ENCODE measurements around the gene FURIN.
A peak's percentile ranks its signal among the peaks of the same experiment; 100 is the strongest.

The FURIN gene

DNA sequence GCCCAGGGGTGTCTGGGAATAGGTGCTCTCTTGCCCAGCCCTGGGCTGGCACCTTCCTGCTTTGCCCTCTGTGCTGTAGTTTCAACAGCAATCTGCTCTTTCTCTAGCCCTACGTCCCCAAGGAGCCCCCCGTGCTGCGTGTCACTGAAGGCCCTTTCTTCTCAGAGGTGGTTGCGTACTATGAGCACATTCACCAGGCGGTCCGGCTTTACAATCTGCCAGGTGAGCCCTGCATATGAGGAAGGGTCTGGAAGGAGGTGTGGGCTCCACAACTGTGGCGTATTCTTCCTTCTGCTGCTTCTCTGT is 44.3 kb downstream of the FURIN start:
- no peak for DNase-seq
- no peak overlapping the region for H3K4me3 ChIP-seq (ENCODE audit: control insufficient read depth in 1 of 7, extremely low read depth in 1 of 7, insufficient read depth in 4 of 7, low read depth in 2 of 7, low read length in 6 of 7)
- 97% methylated on average over 7 of the region's 7 CpGs for WGBS (ENCODE audit: insufficient coverage)
- CTCF ChIA-PET: interaction anchor here (11.0 kb wide), 1 partner anchor 12 kb away, joined by 96 read pairs; the partner anchor contains the start of gene MAN2A2
- H3K36me3 ChIP-seq (ENCODE audit: control insufficient read depth in 4 of 4, insufficient read depth in 4 of 4, low read length in 3 of 4): peaks cover 13 to 88% (median 62%) of the 10 kb centered on the region in 4 experiments
- peaks cover 11 to 38% (median 33%) of the 10 kb centered on the region in 4 experiments for H3K4me1 ChIP-seq (ENCODE audit: control extremely low read depth in 1 of 4, control insufficient read depth in 4 of 4, insufficient read depth in 4 of 4, low read length in 3 of 4)
- no peaks in the 10 kb centered on the region for H3K9me3 ChIP-seq (ENCODE audit: control extremely low read depth in 1 of 5, control insufficient read depth in 4 of 5, insufficient read depth in 2 of 5, low read depth in 1 of 5, low read length in 4 of 5)
- H3K27me3 ChIP-seq (replicated peaks in 2 of 5; ENCODE audit: control insufficient read depth in 4 of 5, insufficient read depth in 5 of 5, low read length in 4 of 5): no peaks in the 10 kb centered on the region
- POLR2A ChIA-PET: no interaction called here
- no peak overlapping the region for H3K27ac ChIP-seq (ENCODE audit: insufficient read depth in 1 of 2, low read depth in 1 of 2, low read length in 2 of 2, poor library complexity in 1 of 2, severe bottlenecking in 2 of 2)

DNA sequence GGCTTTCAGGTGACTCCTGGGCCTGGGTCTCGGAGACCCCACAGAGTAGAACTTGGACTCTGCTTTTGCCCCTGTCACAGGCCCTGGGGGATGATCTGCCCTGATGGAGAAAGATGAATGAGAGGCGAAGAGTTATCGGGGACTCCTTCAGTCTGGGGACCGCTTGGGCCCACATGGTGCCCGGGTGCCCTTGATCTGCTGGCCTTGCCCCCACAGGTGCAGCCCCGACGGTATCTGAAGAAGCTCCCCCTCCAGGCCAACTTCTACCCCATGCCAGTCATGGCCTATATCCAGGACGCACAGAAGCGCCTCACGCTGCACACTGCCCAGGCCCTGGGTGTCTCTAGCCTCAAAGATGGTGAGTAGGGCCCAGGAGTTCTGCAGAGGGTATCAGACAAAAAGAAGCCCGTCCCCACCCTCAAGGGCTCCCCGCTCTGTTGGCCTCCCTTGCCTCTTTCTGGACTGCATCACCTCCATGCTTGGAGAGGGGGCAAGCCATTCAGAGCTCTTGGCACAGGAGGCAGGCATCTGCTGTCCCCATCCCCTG is 45.1 kb downstream of the FURIN start:
- peaks cover 11 to 90% (median 66%) of the 10 kb centered on the region in 4 experiments for H3K36me3 ChIP-seq (ENCODE audit: control insufficient read depth in 4 of 4, insufficient read depth in 4 of 4, low read length in 3 of 4)
- WGBS (ENCODE audit: insufficient coverage): 98% methylated on average over 12 of the region's 12 CpGs
- H3K9me3 ChIP-seq (ENCODE audit: control extremely low read depth in 1 of 5, control insufficient read depth in 4 of 5, insufficient read depth in 2 of 5, low read depth in 1 of 5, low read length in 4 of 5): no peaks in the 10 kb centered on the region
- POLR2A ChIA-PET: no interaction called here
- H3K4me1 ChIP-seq (ENCODE audit: control extremely low read depth in 1 of 4, control insufficient read depth in 4 of 4, insufficient read depth in 4 of 4, low read length in 3 of 4): peaks cover 11 to 40% (median 33%) of the 10 kb centered on the region in 4 experiments
- H3K27ac ChIP-seq (ENCODE audit: insufficient read depth in 1 of 2, low read depth in 1 of 2, low read length in 2 of 2, poor library complexity in 1 of 2, severe bottlenecking in 2 of 2): no peak overlapping the region
- H3K27me3 ChIP-seq (replicated peaks in 2 of 5; ENCODE audit: control insufficient read depth in 4 of 5, insufficient read depth in 5 of 5, low read length in 4 of 5): no peaks in the 10 kb centered on the region
- CTCF ChIA-PET: interaction anchor here (0.7 to 11.0 kb wide), 5 partner anchors 12 to 28 kb away, joined by 3 to 96 read pairs (median 5); partner anchors contain the start of genes HDDC3, MAN2A2 and UNC45A
- no peak for DNase-seq
- H3K4me3 ChIP-seq (ENCODE audit: control insufficient read depth in 1 of 7, extremely low read depth in 1 of 7, insufficient read depth in 4 of 7, low read depth in 2 of 7, low read length in 6 of 7): no peak overlapping the region

DNA sequence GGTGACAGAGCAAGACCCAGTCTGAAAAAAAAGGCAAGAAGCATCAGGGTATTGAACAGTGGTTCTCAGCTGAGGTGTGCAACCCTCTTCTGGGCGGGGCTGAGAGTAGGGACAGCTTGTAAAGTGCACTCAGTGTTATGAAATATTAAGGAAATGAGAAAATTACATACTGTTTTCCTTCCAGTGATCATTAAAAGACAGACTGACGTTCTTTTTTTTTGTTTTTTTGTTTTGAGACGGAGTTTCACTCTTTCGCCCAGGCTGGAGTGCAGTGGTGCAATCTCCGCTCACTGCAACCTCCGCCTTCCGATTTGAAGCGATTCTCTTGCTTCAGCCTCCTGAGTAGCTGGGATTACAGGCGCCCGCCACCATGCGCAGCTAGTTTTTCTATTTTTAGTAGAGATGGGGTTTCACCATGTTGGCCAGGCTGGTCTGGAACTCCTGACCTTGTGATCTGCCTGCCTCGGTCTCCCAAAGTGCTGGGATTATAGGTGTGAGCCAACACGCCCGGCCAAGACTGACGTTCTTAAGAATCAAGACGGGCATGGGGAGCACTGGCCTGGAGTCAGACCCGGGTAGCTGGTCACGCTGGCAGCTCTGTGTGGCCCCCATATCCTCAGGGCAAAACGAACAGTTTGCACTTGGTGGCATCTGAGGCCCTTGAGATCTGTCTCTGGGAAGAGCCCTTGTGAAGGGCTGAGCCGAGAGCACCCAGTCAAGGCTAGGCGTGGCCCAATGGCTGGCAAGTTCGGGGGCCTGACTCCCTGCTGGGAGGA is 46.1 kb downstream of the FURIN start:
- peak overlapping the region; percentile 80 to 85 for H3K27ac ChIP-seq (ENCODE audit: insufficient read depth in 1 of 2, low read depth in 1 of 2, low read length in 2 of 2, poor library complexity in 1 of 2, severe bottlenecking in 2 of 2)

DNA sequence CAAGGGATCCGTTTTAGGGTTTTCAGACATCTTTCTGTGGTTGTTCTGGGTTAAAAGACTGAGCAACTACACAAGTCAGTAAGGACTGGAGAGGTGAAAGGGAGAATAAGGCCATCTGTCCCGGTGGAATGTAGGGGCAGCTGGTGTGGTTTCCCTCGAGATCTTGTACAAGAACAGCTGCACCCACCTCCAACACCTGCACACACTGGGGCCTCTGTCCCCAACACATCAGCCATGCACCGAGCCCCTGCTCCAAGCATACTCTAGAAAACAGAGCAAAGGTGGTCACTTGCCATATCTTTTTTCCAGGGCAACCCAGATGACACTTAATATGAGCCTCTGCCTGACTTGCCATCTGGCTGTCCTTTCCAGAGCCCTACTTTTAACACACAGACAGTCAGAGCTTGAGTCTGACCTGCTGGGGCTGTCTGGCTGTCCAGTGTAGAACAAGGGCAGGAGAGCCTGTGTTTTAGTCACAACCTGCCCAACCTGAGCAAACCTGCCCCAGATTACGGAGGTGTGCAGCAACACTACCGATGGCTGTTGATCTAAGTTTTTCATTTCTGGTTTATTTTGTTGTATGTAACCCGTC is 46.9 kb downstream of the FURIN start:
- WGBS (ENCODE audit: insufficient coverage): 24% methylated on average over 6 of the region's 7 CpGs
- Histone ChIP-seq H3K4me1 (ENCODE audit: control extremely low read depth in 1 of 4, control insufficient read depth in 4 of 4, insufficient read depth in 4 of 4, low read length in 3 of 4) (peaks cover 11 to 40% (median 33%) of the 10 kb centered on the region in 4 experiments), H3K27me3 (replicated peaks in 2 of 5; ENCODE audit: control insufficient read depth in 4 of 5, insufficient read depth in 5 of 5, low read length in 4 of 5) (no peaks in the 10 kb centered on the region), H3K9me3 (ENCODE audit: control extremely low read depth in 1 of 5, control insufficient read depth in 4 of 5, insufficient read depth in 2 of 5, low read depth in 1 of 5, low read length in 4 of 5) (no peaks in the 10 kb centered on the region), H3K27ac (ENCODE audit: insufficient read depth in 1 of 2, low read depth in 1 of 2, low read length in 2 of 2, poor library complexity in 1 of 2, severe bottlenecking in 2 of 2) (peak overlapping the region; percentile 80 to 85), H3K36me3 (ENCODE audit: control insufficient read depth in 4 of 4, insufficient read depth in 4 of 4, low read length in 3 of 4) (peaks cover 19 to 93% (median 71%) of the 10 kb centered on the region in 4 experiments), H3K4me3 (ENCODE audit: control insufficient read depth in 1 of 7, extremely low read depth in 1 of 7, insufficient read depth in 4 of 7, low read depth in 2 of 7, low read length in 6 of 7) (peak overlapping the region in 5 of 7 experiments; percentile 10 to 68 (median 44))
- peak in 2 of 3 donors; percentile 36 to 47 for DNase-seq
- ChIA-PET POLR2A (interaction anchor here (0.9 to 1.5 kb wide), 4 partner anchors 9 to 16 kb away, joined by 3 to 5 read pairs (median 4); partner anchors contain the start of gene MAN2A2), CTCF (interaction anchor here (1.3 to 11.0 kb wide), 3 partner anchors 14 to 20 kb away, joined by 4 to 96 read pairs (median 46); partner anchors contain the start of genes HDDC3, MAN2A2 and UNC45A)

More for the DNA sequence above, 46.1 kb downstream of the FURIN start:
- POLR2A ChIA-PET: no interaction called here
- Histone ChIP-seq H3K27me3 (replicated peaks in 2 of 5; ENCODE audit: control insufficient read depth in 4 of 5, insufficient read depth in 5 of 5, low read length in 4 of 5) (no peaks in the 10 kb centered on the region), H3K9me3 (ENCODE audit: control extremely low read depth in 1 of 5, control insufficient read depth in 4 of 5, insufficient read depth in 2 of 5, low read depth in 1 of 5, low read length in 4 of 5) (no peaks in the 10 kb centered on the region), H3K4me3 (ENCODE audit: control insufficient read depth in 1 of 7, extremely low read depth in 1 of 7, insufficient read depth in 4 of 7, low read depth in 2 of 7, low read length in 6 of 7) (no peak overlapping the region), H3K4me1 (ENCODE audit: control extremely low read depth in 1 of 4, control insufficient read depth in 4 of 4, insufficient read depth in 4 of 4, low read length in 3 of 4) (peaks cover 11 to 40% (median 33%) of the 10 kb centered on the region in 4 experiments), H3K36me3 (ENCODE audit: control insufficient read depth in 4 of 4, insufficient read depth in 4 of 4, low read length in 3 of 4) (peaks cover 13 to 91% (median 69%) of the 10 kb centered on the region in 4 experiments)
- CTCF ChIA-PET: interaction anchor here (0.8 to 11.0 kb wide), 4 partner anchors 11 to 20 kb away, joined by 3 to 96 read pairs (median 26); partner anchors contain the start of genes HDDC3, MAN2A2 and UNC45A
- no peak for DNase-seq
- 91% methylated on average over 15 of the region's 22 CpGs for WGBS (ENCODE audit: insufficient coverage)

DNA sequence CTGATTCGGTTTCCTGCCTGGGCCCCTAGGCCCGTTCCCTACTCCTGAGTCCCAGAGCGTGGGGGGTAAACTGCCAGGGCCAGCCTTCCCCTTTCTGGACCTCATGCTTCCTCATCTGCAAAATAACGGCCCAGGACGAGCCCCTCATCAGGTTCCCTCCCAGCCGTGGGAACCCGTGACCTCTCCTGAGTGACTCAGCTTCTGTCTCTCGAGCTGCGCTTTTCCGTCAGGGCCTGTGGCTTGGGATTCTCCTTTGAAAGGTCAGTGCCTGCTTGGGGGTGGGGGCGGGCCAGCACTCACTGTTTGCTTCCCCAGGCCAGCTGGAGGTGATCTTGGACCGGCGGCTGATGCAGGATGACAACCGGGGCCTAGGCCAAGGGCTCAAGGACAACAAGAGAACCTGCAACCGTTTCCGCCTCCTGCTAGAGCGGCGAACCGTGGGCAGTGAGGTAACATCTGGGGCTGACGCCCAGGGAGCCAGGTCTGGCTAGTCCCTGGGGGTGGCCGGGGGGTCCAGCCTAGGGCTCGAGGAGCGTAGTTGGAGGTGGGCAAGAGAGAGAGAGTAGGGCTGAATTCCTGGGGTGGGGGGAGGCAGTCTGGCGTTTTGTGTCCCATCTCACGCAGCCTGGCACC is 47.5 kb downstream of the FURIN start:
- H3K9me3 ChIP-seq (ENCODE audit: control extremely low read depth in 1 of 5, control insufficient read depth in 4 of 5, insufficient read depth in 2 of 5, low read depth in 1 of 5, low read length in 4 of 5): no peaks in the 10 kb centered on the region
- H3K27me3 ChIP-seq (replicated peaks in 2 of 5; ENCODE audit: control insufficient read depth in 4 of 5, insufficient read depth in 5 of 5, low read length in 4 of 5): no peaks in the 10 kb centered on the region
- WGBS (ENCODE audit: insufficient coverage): 4% methylated on average over 22 of the region's 25 CpGs
- H3K4me1 ChIP-seq (ENCODE audit: control extremely low read depth in 1 of 4, control insufficient read depth in 4 of 4, insufficient read depth in 4 of 4, low read length in 3 of 4): peaks cover 11 to 40% (median 33%) of the 10 kb centered on the region in 4 experiments
- H3K4me3 ChIP-seq (ENCODE audit: control insufficient read depth in 1 of 7, extremely low read depth in 1 of 7, insufficient read depth in 4 of 7, low read depth in 2 of 7, low read length in 6 of 7): peak overlapping the region in 5 of 7 experiments; percentile 44 to 68 (median 61)
- peak overlapping the region; percentile 80 to 85 for H3K27ac ChIP-seq (ENCODE audit: insufficient read depth in 1 of 2, low read depth in 1 of 2, low read length in 2 of 2, poor library complexity in 1 of 2, severe bottlenecking in 2 of 2)
- H3K36me3 ChIP-seq (ENCODE audit: control insufficient read depth in 4 of 4, insufficient read depth in 4 of 4, low read length in 3 of 4): peaks cover 23 to 93% (median 71%) of the 10 kb centered on the region in 4 experiments
- DNase-seq: peak; percentile 81 to 93 (median 91)
- ChIA-PET CTCF (interaction anchor here (1.3 to 11.0 kb wide), 3 partner anchors 15 to 19 kb away, joined by 4 to 96 read pairs (median 46); partner anchors contain the start of genes HDDC3, MAN2A2 and UNC45A), POLR2A (interaction anchor here (0.9 to 1.5 kb wide), 4 partner anchors 10 to 16 kb away, joined by 3 to 5 read pairs (median 4); partner anchors contain the start of gene MAN2A2)

DNA sequence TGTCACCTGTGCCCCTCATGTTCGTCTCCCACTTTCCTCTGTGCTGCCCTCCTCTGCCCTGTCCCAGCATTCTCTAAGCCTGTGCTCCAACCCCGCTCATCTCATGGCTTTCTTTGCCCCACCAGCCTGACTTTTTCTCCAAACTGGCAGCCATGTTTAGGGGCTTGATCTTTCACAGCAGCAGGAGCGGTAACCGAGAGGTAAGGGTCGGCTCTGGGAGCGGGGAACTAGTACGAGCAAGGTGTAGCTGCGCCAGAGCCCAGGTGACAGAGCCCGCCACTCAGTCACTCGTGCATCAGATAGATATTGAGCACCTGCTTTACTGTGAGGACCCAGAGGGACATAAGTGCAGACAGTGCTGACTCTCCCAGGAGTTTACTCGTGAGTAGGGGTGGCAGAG is 48.1 kb downstream of the FURIN start:
- CTCF ChIA-PET: interaction anchor here (1.3 to 11.0 kb wide), 3 partner anchors 15 to 19 kb away, joined by 4 to 96 read pairs (median 46); partner anchors contain the start of genes HDDC3, MAN2A2 and UNC45A
- POLR2A ChIA-PET: interaction anchor here (1.1 to 1.5 kb wide), 3 partner anchors 10 to 15 kb away, joined by 4 to 5 read pairs (median 5); partner anchors contain the start of gene MAN2A2
- no peaks in the 10 kb centered on the region for H3K27me3 ChIP-seq (replicated peaks in 2 of 5; ENCODE audit: control insufficient read depth in 4 of 5, insufficient read depth in 5 of 5, low read length in 4 of 5)
- H3K27ac ChIP-seq (ENCODE audit: insufficient read depth in 1 of 2, low read depth in 1 of 2, low read length in 2 of 2, poor library complexity in 1 of 2, severe bottlenecking in 2 of 2): peak overlapping the region; percentile 80 to 85
- WGBS (ENCODE audit: insufficient coverage): 41% methylated on average over 11 of the region's 11 CpGs
- DNase-seq: no peak
- H3K4me3 ChIP-seq (ENCODE audit: control insufficient read depth in 1 of 7, extremely low read depth in 1 of 7, insufficient read depth in 4 of 7, low read depth in 2 of 7, low read length in 6 of 7): peak overlapping the region in 6 of 7 experiments; percentile 20 to 68 (median 56)
- H3K9me3 ChIP-seq (ENCODE audit: control extremely low read depth in 1 of 5, control insufficient read depth in 4 of 5, insufficient read depth in 2 of 5, low read depth in 1 of 5, low read length in 4 of 5): no peaks in the 10 kb centered on the region
- H3K36me3 ChIP-seq (ENCODE audit: control insufficient read depth in 4 of 4, insufficient read depth in 4 of 4, low read length in 3 of 4): peaks cover 23 to 93% (median 72%) of the 10 kb centered on the region in 4 experiments
- peaks cover 11 to 40% (median 33%) of the 10 kb centered on the region in 4 experiments for H3K4me1 ChIP-seq (ENCODE audit: control extremely low read depth in 1 of 4, control insufficient read depth in 4 of 4, insufficient read depth in 4 of 4, low read length in 3 of 4)
